GM13976 (cell line): ENCODE measurements around the gene MPP2.

ENCODE experiments used
- DNase-seq: peaks from one replicate; pipeline ENCODE4 v3.0.0; 2012; ENCODE audit warnings: low spot score
- CTCF ChIP-seq: IDR thresholded peaks from 2 replicates; pipeline ENCODE4 v1.5.1; 2012; ENCODE audit warnings: borderline replicate concordance, mild to moderate bottlenecking; ENCODE audit not compliant: insufficient read depth; ENCODE audit errors: extremely low read depth, missing control alignments, control extremely low read depth
- in situ Hi-C: fragments of 300-500 bp; cut with MboI; formaldehyde crosslinking; loops from one replicate; pipeline ENCODE4 v1.12.0; 2022; ENCODE audit warnings: low sequenced_read_pairs, mixed read lengths, inconsistent platforms; ENCODE audit not compliant: unreplicated experiment

MPP2 gene

DNA sequence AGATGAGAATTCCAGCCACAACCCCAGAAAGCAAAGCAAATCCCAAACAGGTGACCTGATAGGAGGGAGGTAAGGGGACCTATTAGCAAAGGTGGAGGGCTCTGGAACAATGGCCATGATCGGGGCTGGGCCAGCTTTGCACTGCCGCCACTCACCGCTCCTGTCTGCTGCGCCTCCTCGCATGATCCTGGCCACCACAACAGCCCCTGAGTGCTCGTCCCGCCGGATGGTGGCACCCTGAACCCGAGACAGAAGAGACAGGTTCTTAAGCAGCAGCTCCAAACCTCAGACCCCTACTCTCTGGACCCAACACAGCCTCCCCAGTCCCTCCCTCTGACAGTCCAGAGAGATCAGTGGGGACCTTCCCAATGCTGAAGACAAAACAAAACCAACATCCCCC, 79.7 kb downstream of the MPP2 start:
- DNase-seq = no peak
- in situ Hi-C loops = no loop called here
- no peak for TF ChIP-seq CTCF

- DNase-seq = no peak
- no peak for TF ChIP-seq CTCF
- in situ Hi-C loops = no loop called here
These were observed 81.1 kb downstream of the MPP2 start for GRCh38 chr17:43826206-43826605.

DNA sequence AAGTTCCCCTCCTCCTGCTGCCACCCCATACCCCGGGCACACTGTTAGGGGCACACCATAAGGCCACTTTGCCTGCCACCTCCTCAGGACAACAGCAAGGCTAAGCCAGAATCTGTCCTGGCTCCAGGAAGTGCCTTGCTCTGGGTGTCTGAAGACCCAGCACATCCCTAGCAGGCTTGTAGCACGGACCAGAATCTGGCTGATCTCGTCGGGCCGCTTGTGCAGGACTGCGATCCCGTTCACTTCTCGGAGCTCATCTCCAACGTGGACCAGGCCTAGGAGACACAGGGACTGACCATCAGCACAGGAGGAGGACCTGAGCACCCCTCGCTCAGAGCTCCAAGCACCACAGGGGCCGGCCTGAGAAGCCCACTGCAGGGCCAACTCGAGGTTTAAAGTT, 81.8 kb downstream of the MPP2 start:
- TF ChIP-seq CTCF = no peak
- no peak for DNase-seq
- in situ Hi-C loops = no loop called here
